K562 (cell line): Measurements from ENCODE around the gene LMTK2. TPM values are rescaled to one million over a fixed set of nuclear protein-coding genes. Genes with fewer than 3 reads are reported as not detected.

Experiments used
- ATF1 ChIP-seq, 2 experiments: fragments of 450-650 bp in 1 of 2; IDR thresholded peaks; 2 replicates each; pipeline ENCODE4 v1.6.1; 2016; ENCODE audit warnings: missing compliant biosample characterization in 1 of 2, missing genetic modification characterization in 1 of 2
- ATF4 ChIP-seq: fragments of 450-650 bp; formaldehyde crosslinking; IDR thresholded peaks from 2 replicates; pipeline ENCODE4 v1.4.0; 2022; ENCODE audit warnings: mild to moderate bottlenecking, moderate library complexity
- MEF2A ChIP-seq: IDR thresholded peaks from 2 replicates; pipeline ENCODE4 v1.6.1; 2011; ENCODE audit warnings: low read depth, mild to moderate bottlenecking, low read length, moderate library complexity; ENCODE audit not compliant: control insufficient read depth
- PHF20 ChIP-seq: fragments of 450-650 bp; IDR thresholded peaks from 2 replicates; pipeline ENCODE4 v1.6.1; 2018; ENCODE audit not compliant: partially characterized antibody
- POU5F1 ChIP-seq: fragments of 150-350 bp; IDR thresholded peaks from 2 replicates; pipeline ENCODE4 v1.6.1; 2014; ENCODE audit warnings: borderline replicate concordance, low read length, low read depth, mild to moderate bottlenecking; ENCODE audit not compliant: partially characterized antibody
- SFPQ ChIP-seq: fragments of 200-400 bp; formaldehyde crosslinking; IDR thresholded peaks from 2 replicates; pipeline ENCODE4 v1.6.1; 2017; ENCODE audit warnings: mild to moderate bottlenecking, low read depth, low read length, moderate library complexity
- TRIM25 ChIP-seq: fragments of 450-650 bp; IDR thresholded peaks from 2 replicates; pipeline ENCODE4 v1.7.0; 2016; ENCODE audit warnings: borderline replicate concordance
- polyA plus RNA-seq, 8 experiments: library from polyadenylated mRNA; depleted of rRNA in 4 of 8; stranded (reverse) in 5 of 8; unstranded in 3 of 8; fragments of >200 nt; fragmentation: Nextera tagmentation in 2 of 8; fragmentation: Illumina TruSeq in 1 of 8; extraction: Ambion mirVana in 2 of 8; extraction: Trizol in 1 of 8; gene quantifications; 2 replicates each; pipeline versions ENCODE4 v1.2.1 to v1.2.3, GENCODE V29; 2011 to 2014; ENCODE audit warnings: inconsistent platforms in 1 of 8, missing spikeins in 1 of 8
- total RNA-seq, 7 experiments: library from RNA; depleted of rRNA in 6 of 7; stranded (reverse); fragments of >200 nt in 6 of 7; fragmentation: Illumina TruSeq in 2 of 7; extraction: Trizol in 2 of 7; gene quantifications; 2 replicates each; pipeline versions ENCODE4 v1.2.1 to v1.2.3, GENCODE V29; 2011 to 2021; ENCODE audit warnings: low replicate concordance in 1 of 7

The LMTK2 gene
- total and polyA plus RNA-seq, 9 of the 15 experiments (the other 6 are each of a cell fraction or from before 2014, with no cell fraction given) = 0.78 to 16.4 (median 6.3) TPM

GRCh38 chr7:98242934-98243333, 136.3 kb downstream of the LMTK2 start (continued):
- TF ChIP-seq SFPQ (no peak), POU5F1 (no peak), TRIM25 (no peak), ATF4 (no peak), MEF2A (no peak), PHF20 (no peak), ATF1 (CRISPR knock-in tag; IDR thresholded peaks at IDR 0.05) (no peak), ATF1 (tag; IDR thresholded peaks at IDR 0.05) (no peak)
